ENCODE results near the gene KRCC1.
A peak's percentile ranks its signal among the peaks of the same experiment; 100 is the strongest.
"Not testable (repeated sequence)": the region's sequence is repeated elsewhere in the genome, so short reads cannot be mapped to it uniquely, and the experiment has no call there.

Gene KRCC1

GRCh38 chr2:88074854-88075292 is 19.3 kb upstream of the KRCC1 start:
- no peak for DNase-seq

DNA sequence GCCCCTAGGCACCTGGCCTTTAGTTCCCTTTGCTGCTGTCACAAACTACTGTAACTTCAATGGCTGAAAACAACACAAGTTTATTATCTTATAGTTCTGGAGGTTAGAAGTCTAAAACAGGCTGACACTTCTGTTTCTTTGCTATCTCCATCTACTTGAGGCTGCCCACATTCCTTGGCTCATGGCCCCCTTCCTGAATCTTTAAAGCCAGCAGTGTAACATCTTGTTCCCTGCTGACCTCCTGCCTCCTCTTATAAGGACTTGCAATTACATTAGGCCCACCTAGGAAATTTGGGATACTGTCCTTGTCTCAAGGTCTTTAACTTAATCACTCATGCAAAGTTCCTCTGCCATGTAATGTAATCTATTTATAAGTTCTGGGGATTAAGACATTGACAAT is 18.6 kb upstream of the KRCC1 start:
- no peak for DNase-seq

GRCh38 chr2:88071365-88071764 is 15.8 kb upstream of the KRCC1 start:
- DNase-seq, result no peak

- no peak for DNase-seq
Observed at GRCh38 chr2:88070055-88070454, 14.5 kb upstream of the KRCC1 start.

- DNase-seq, result no peak
Observed at GRCh38 chr2:88069117-88069516, 13.5 kb upstream of the KRCC1 start.

DNA sequence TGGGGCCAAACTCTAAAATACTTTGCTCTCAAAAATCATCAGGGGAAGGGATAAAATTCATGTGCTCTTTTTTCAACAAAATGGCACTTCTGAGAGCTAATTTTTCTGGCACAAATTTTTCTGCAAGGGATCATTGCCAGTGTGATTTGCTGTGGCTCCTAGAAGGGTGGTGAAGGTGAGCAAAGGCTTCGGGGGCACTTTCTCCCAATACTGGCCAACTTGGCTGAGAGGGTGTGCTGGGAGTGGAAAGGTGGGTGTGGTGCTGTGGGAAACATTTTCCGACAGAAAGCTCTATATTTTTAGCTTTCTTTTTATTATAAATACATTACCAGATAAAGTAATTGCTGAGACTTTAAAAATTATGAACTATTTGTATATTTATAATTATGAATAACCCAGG is 12.5 kb upstream of the KRCC1 start:
- no peak for DNase-seq

GRCh38 chr2:88067598-88067997 is 12.0 kb upstream of the KRCC1 start, which contains the start of gene SMYD1:
Gene SMYD1, plus strand, starts transcription at chr2:88067825. Its CDS starts 40 bp downstream, at chr2:88067865.
- no peak for DNase-seq

DNA sequence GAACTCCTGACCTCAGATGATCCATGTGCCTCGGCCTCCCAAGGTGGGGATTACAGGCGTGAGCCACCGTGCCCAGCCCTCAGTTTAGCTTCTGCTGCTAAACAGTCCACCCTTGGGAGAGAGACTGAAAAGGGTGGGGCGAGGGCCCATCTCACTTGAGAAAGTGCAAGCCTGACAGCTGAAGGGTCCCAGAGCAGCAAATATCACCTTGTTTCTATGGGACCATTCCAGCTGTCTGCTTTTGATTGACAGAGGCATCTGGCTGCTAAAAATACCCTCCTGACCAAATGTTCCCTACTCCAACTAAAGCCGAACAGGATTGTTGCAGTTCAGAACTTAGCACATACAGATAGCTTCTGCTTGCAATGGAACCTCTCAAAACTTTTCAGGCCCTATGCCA is 11.6 kb upstream of the KRCC1 start:
- no peak for DNase-seq

DNA sequence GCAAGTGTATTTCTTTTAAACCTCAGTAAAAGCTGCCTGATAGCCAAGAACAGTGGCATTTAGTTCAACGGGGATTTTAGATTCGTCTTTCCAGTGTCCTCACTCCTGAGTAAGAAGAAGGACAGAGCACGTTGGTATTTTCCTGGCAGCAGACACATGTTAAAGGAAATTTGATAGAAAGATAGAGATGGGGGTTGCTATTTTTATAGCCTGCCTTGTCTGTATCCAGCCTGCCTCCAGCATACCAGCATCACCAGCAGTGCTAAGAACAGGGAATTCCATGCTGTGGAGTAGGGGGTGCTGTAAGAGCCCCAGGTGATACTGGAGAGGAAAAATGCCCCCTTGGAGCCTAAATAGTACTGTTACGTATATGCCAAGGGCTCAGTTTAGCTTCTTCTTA is 11.0 kb upstream of the KRCC1 start:
- DNase-seq, result no peak

DNA sequence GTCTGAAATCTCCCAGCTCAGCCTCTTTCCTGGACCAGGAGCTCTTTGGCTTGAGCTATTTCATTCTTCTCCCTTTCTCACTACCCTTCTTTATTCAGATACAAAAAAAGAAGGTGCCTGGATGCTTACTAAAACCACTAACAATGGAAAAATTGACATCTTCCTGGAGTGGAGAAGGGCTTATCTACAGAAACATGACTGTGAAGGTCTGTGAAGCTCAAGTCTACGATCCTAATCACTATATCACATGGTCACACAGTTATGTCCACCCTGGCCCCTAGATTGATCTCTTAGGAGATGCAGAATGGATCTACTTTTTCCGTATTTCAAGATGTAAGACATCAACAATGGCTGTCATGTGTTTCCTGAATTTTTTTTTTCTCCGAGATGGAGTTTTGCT is 5.7 kb upstream of the KRCC1 start:
- DNase-seq, result no peak

GRCh38 chr2:88060907-88061275 is 5.3 kb upstream of the KRCC1 start:
- DNase-seq, result no peak

- DNase-seq, result peak; percentile 64 to 77
Observed at GRCh38 chr2:88059979-88060906, 4.7 kb upstream of the KRCC1 start.

GRCh38 chr2:88058191-88058590 is 2.6 kb upstream of the KRCC1 start:
- DNase-seq, result no peak

DNA sequence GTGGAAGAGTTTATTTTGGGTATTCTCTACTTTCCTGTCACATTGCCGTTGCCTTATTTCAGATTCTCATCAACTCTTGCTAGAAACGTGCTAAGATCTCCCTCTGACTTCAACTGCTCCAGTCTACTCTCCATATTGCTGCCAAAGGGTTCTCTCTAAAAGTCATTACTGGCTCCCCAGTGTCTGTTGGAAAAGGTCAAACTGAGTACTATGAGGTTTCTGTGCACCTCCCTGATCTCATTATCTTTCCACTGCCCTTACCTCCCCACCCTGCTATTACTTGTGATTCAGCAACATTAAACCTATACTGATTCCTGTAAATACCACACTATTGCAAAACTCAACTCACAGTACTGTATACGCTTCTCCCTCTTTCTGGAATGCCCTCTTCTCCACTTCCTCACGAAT is 1.9 kb upstream of the KRCC1 start:
- DNase-seq, result no peak

GRCh38 chr2:88054782-88055370 is 707 bp downstream of the KRCC1 start:
- peak; percentile 42 to 43 for DNase-seq

- peak in 1 of 2 experiments; percentile 17 for DNase-seq
Observed at GRCh38 chr2:88053934-88054781, 1.4 kb downstream of the KRCC1 start.

GRCh38 chr2:88053296-88053695 is 2.3 kb downstream of the KRCC1 start:
- no peak for DNase-seq

GRCh38 chr2:88051792-88052191 is 3.8 kb downstream of the KRCC1 start:
- no peak for DNase-seq

DNA sequence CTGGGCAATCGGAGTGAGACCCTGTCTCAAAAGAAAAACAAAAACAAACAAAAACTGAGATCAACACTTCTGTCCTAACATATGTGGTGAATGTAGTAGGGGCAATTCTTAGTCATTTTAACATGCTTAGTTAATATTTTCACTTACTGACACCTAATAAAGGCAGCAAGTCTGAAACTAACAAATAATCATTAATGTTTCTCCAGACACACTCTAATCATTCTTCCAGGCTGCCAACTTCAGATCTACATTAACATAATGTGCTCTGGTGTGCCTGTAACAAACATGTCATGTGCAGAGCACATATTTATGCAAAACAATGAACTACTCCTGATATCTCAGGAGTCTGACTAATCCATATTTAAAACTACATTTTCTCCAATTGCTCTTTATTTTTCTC is 6.0 kb downstream of the KRCC1 start:
- DNase-seq, result no peak

- DNase-seq, result no peak
Observed at GRCh38 chr2:88048541-88048940, 7.0 kb downstream of the KRCC1 start.

- not testable (repeated sequence) for DNase-seq
Observed at GRCh38 chr2:88045561-88045960, 10.0 kb downstream of the KRCC1 start.

GRCh38 chr2:88042476-88042875 is 13.1 kb downstream of the KRCC1 start:
- DNase-seq, result no peak

Data from Kasumi-1 (cell line).